Liver (tissue), 9 donors: Measurements from ENCODE around the gene COQ8A. TPM values are rescaled to one million over a fixed set of nuclear protein-coding genes. Genes with fewer than 3 reads are reported as not detected.
A peak's percentile ranks its signal among the peaks of the same experiment; 100 is the strongest.

Experiments used
- DNase-seq: peaks from one replicate; pipeline ENCODE4 v3.0.0-alpha.2; 2017; ENCODE audit warnings: low spot score
- H3K27ac ChIP-seq, 2 donors: one replicate each; pipeline ENCODE4 v1.7.0; 2013; ENCODE audit warnings: inconsistent platforms in 2 of 2, low read length in 2 of 2, control low read depth in 1 of 2, low read depth in 1 of 2, mild to moderate bottlenecking in 1 of 2
- H3K27me3 ChIP-seq, 4 donors: one replicate each; pipeline versions ENCODE4 v1.6.1 to v1.7.0; 2013; ENCODE audit warnings: low read length in 3 of 4, inconsistent platforms in 1 of 4, mild to moderate bottlenecking in 1 of 4, moderate library complexity in 1 of 4; ENCODE audit not compliant: control insufficient read depth in 4 of 4, insufficient read depth in 4 of 4
- H3K36me3 ChIP-seq, 4 donors: one replicate each; pipeline versions ENCODE4 v1.6.1 to v1.7.0; 2013; ENCODE audit warnings: low read length in 3 of 4, mild to moderate bottlenecking in 3 of 4, low read depth in 1 of 4, moderate library complexity in 1 of 4; ENCODE audit not compliant: control insufficient read depth in 4 of 4, insufficient read depth in 3 of 4
- H3K4me1 ChIP-seq, 4 donors: one replicate each; pipeline versions ENCODE4 v1.6.1 to v1.7.0; 2013; ENCODE audit warnings: low read length in 3 of 4, mild to moderate bottlenecking in 3 of 4, moderate library complexity in 1 of 4; ENCODE audit not compliant: control insufficient read depth in 4 of 4, insufficient read depth in 4 of 4
- H3K4me3 ChIP-seq, 3 donors: one replicate each; pipeline versions ENCODE4 v1.6.1 to v1.7.0; 2013; ENCODE audit warnings: low read length in 3 of 3, control low read depth in 1 of 3, low read depth in 1 of 3, mild to moderate bottlenecking in 1 of 3
- H3K9ac ChIP-seq, 2 donors: one replicate each; pipeline ENCODE4 v1.7.0; 2013; ENCODE audit warnings: low read length in 2 of 2, mild to moderate bottlenecking in 2 of 2, moderate library complexity in 2 of 2, control low read depth in 1 of 2, low read depth in 1 of 2
- H3K9me3 ChIP-seq, 4 donors: one replicate each; pipeline versions ENCODE4 v1.6.1 to v1.7.0; 2013; ENCODE audit warnings: low read length in 3 of 4; ENCODE audit not compliant: control insufficient read depth in 4 of 4
- EGR1 ChIP-seq, 2 donors: IDR thresholded peaks; 2 replicates each; pipeline ENCODE4 v1.6.1; 2016 to 2018; ENCODE audit warnings: antibody characterized with exemption in 2 of 2, low read depth in 2 of 2
- FOXA1 ChIP-seq: IDR thresholded peaks from 2 replicates; pipeline ENCODE4 v1.6.1; 2016; ENCODE audit warnings: antibody characterized with exemption
- FOXA2 ChIP-seq: IDR thresholded peaks from 2 replicates; pipeline ENCODE4 v1.6.1; 2016; ENCODE audit warnings: antibody characterized with exemption
- GABPA ChIP-seq, 2 donors: IDR thresholded peaks in 1 of 2; conservative IDR thresholded peaks in 1 of 2; 2 replicates each; pipeline ENCODE4 v1.6.1; 2016; ENCODE audit warnings: antibody characterized with exemption in 2 of 2, mild to moderate bottlenecking in 1 of 2, moderate library complexity in 1 of 2
- HNF4A ChIP-seq, 2 donors: conservative IDR thresholded peaks; 2 replicates each; pipeline ENCODE4 v1.6.1; 2016; ENCODE audit warnings: antibody characterized with exemption in 2 of 2, mild to moderate bottlenecking in 2 of 2
- HNF4G ChIP-seq: IDR thresholded peaks from 2 replicates; pipeline ENCODE4 v1.6.1; 2016; ENCODE audit warnings: antibody characterized with exemption
- JUND ChIP-seq, 2 donors: IDR thresholded peaks; 2 replicates each; pipeline ENCODE4 v1.6.1; 2016; ENCODE audit warnings: antibody characterized with exemption in 2 of 2
- NR2F2 ChIP-seq: IDR thresholded peaks from 2 replicates; pipeline ENCODE4 v1.6.1; 2016; ENCODE audit warnings: antibody characterized with exemption
- RAD21 ChIP-seq, 2 donors: IDR thresholded peaks; 2 replicates each; pipeline ENCODE4 v1.6.1; 2016; ENCODE audit warnings: antibody characterized with exemption in 2 of 2, mild to moderate bottlenecking in 2 of 2
- RXRA ChIP-seq, 2 donors: IDR thresholded peaks; 2 replicates each; pipeline ENCODE4 v1.6.1; 2017 to 2018; ENCODE audit warnings: antibody characterized with exemption in 2 of 2, mild to moderate bottlenecking in 1 of 2
- SP1 ChIP-seq: IDR thresholded peaks from 2 replicates; pipeline ENCODE4 v1.6.1; 2018; ENCODE audit warnings: antibody characterized with exemption, mild to moderate bottlenecking
- TAF1 ChIP-seq: conservative IDR thresholded peaks from 2 replicates; pipeline ENCODE4 v1.6.1; 2016; ENCODE audit warnings: antibody characterized with exemption, mild to moderate bottlenecking
- YY1 ChIP-seq: IDR thresholded peaks from 2 replicates; pipeline ENCODE4 v1.6.1; 2016; ENCODE audit warnings: antibody characterized with exemption, mild to moderate bottlenecking
- WGBS: extraction: QIAGEN DNeasy Blood & Tissue Kit; methylation state at CpG from one replicate; pipeline ENCODE4 v1.1.7; 2013; 5-methylcytosine and 5-hydroxymethylcytosine counted together
- polyA plus RNA-seq, 2 donors: library from polyadenylated mRNA; stranded (reverse) in 1 of 2; unstranded in 1 of 2; fragments of 200-250 nt in 1 of 2; fragments of >200 nt in 1 of 2; fragmentation: Nextera tagmentation in 1 of 2; extraction: Ambion mirVana in 1 of 2; gene quantifications; one replicate each; pipeline versions ENCODE4 v1.2.1 to v1.2.3, GENCODE V29; 2013 to 2015
- total RNA-seq, 2 donors: library from RNA; depleted of rRNA; stranded (reverse); fragments of >200 nt; gene quantifications; one replicate each; pipeline ENCODE4 v1.2.3, GENCODE V29; 2014
- TF ChIP-seq, protein P1 (sequence below): IDR thresholded peaks from 2 replicates; pipeline ENCODE4 v1.6.1; 2016; ENCODE audit warnings: antibody characterized with exemption
- TF ChIP-seq, protein P2 (sequence below): IDR thresholded peaks from 2 replicates; pipeline ENCODE4 v1.6.1; 2016; ENCODE audit warnings: antibody characterized with exemption, mild to moderate bottlenecking
- TF ChIP-seq, protein P3 (sequence below): IDR thresholded peaks from 2 replicates; pipeline ENCODE4 v1.6.1; 2016; ENCODE audit warnings: antibody characterized with exemption
- TF ChIP-seq, protein P4 (sequence below): fragments of 150-350 bp; IDR thresholded peaks from 2 replicates; pipeline ENCODE4 v1.5.1; 2017; ENCODE audit warnings: improper control_type of control experiment, low read depth, low read length; ENCODE audit not compliant: missing input control
- TF ChIP-seq, protein P5 (sequence below): IDR thresholded peaks from 2 replicates; pipeline ENCODE4 v1.6.1; 2016; ENCODE audit warnings: antibody characterized with exemption
- donor health status: healthy.
- donor health status: healthy.
- donor health status: healthy.
- donor health status: healthy.
- donor health status: healthy.

Gene COQ8A
- total and polyA plus RNA-seq, 4 donors: 24.4 to 60.0 (median 54.9) TPM

DNA sequence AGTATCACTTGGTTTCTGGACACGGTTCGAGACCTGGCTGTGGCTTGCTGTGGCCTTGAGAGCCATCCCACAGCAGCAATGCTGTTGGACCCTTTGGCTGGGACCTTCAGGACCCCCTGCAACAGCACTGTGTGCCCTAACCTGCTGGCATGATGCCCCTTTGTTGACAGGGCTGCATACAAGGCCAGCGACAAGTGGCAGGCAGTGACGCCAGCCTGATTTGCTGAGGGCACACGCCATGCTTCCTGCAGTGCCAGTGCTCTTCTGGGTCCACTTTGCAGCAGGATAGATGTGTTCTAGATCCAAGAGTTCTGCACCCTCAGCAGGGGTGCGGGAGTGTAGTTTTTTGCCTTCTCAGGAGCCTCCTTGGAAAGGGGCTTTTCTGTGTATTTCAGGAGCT is 32.8 kb downstream of the COQ8A start:
- Histone ChIP-seq H3K27me3 (no peaks in the 10 kb centered on the region), H3K9me3 (no peaks in the 10 kb centered on the region), H3K4me1 (peaks cover 23 to 46% (median 37%) of the 10 kb centered on the region in 4 donors), H3K4me3 (no peak overlapping the region), H3K27ac (peak overlapping the region; percentile 74 to 87), H3K9ac (no peak overlapping the region), H3K36me3 (peaks cover 0 to 9% (median 6%) of the 10 kb centered on the region in 4 donors)
- TF ChIP-seq FOXA2: no peak
- TF ChIP-seq, protein P1, sequence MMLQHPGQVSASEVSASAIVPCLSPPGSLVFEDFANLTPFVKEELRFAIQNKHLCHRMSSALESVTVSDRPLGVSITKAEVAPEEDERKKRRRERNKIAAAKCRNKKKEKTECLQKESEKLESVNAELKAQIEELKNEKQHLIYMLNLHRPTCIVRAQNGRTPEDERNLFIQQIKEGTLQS: no peak
- TF ChIP-seq SP1: no peak
- TF ChIP-seq NR2F2: no peak
- TF ChIP-seq HNF4G: no peak
- TF ChIP-seq, protein P2, sequence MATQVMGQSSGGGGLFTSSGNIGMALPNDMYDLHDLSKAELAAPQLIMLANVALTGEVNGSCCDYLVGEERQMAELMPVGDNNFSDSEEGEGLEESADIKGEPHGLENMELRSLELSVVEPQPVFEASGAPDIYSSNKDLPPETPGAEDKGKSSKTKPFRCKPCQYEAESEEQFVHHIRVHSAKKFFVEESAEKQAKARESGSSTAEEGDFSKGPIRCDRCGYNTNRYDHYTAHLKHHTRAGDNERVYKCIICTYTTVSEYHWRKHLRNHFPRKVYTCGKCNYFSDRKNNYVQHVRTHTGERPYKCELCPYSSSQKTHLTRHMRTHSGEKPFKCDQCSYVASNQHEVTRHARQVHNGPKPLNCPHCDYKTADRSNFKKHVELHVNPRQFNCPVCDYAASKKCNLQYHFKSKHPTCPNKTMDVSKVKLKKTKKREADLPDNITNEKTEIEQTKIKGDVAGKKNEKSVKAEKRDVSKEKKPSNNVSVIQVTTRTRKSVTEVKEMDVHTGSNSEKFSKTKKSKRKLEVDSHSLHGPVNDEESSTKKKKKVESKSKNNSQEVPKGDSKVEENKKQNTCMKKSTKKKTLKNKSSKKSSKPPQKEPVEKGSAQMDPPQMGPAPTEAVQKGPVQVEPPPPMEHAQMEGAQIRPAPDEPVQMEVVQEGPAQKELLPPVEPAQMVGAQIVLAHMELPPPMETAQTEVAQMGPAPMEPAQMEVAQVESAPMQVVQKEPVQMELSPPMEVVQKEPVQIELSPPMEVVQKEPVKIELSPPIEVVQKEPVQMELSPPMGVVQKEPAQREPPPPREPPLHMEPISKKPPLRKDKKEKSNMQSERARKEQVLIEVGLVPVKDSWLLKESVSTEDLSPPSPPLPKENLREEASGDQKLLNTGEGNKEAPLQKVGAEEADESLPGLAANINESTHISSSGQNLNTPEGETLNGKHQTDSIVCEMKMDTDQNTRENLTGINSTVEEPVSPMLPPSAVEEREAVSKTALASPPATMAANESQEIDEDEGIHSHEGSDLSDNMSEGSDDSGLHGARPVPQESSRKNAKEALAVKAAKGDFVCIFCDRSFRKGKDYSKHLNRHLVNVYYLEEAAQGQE: no peak
- TF ChIP-seq FOXA1: no peak
- TF ChIP-seq, protein P3, sequence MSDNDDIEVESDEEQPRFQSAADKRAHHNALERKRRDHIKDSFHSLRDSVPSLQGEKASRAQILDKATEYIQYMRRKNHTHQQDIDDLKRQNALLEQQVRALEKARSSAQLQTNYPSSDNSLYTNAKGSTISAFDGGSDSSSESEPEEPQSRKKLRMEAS: no peak
- TF ChIP-seq EGR1 (IDR thresholded peaks at IDR 0.05; ENCODE audit: low read depth in 2 of 2): no peak
- DNase-seq: no peak
- WGBS: 66% methylated on average over 6 of the region's 6 CpGs

DNA sequence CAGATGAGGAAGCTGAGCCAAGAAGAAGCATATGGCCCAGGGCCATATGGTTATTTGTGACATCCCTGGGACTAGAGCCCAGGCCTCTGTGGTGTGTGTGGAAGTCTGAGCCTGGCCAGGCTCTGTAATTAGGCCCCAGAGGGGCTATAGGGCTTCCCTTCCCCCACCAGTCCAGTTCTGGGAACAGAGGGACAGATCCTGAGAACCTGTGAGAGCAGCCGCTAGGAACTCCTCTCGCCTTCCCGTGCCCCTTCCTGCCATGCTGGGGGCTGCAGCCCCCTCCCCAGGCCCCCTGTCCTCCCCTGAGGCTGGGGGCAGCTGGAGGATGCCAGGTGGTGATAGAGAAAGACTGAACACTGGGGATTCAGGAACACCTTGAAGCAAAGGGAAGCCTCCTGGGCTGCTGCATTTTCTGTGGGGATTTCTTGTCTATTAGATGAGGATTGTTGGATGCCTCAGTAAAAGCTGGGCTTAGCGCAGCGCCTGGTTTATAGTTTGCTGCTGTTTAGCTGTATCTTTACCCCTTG is 33.3 kb downstream of the COQ8A start:
- Histone ChIP-seq H3K36me3 (peaks cover 0 to 10% (median 7%) of the 10 kb centered on the region in 4 donors), H3K9ac (no peak overlapping the region)

More for the DNA sequence above, 33.3 kb downstream of the COQ8A start:
- TF ChIP-seq NR2F2 (no peak), YY1 (no peak), HNF4A (conservative IDR thresholded peaks at IDR 0.05) (no peak), FOXA1 (no peak), EGR1 (IDR thresholded peaks at IDR 0.05; ENCODE audit: low read depth in 2 of 2) (no peak), RAD21 (IDR thresholded peaks at IDR 0.05) (no peak), HNF4G (no peak), FOXA2 (no peak), GABPA (IDR thresholded peaks at IDR 0.05 in 1 of 2, conservative IDR thresholded peaks at IDR 0.05 in 1 of 2) (no peak), RXRA (IDR thresholded peaks at IDR 0.05) (no peak), TAF1 (no peak), SP1 (no peak), JUND (IDR thresholded peaks at IDR 0.05) (no peak)
- TF ChIP-seq, protein P4, sequence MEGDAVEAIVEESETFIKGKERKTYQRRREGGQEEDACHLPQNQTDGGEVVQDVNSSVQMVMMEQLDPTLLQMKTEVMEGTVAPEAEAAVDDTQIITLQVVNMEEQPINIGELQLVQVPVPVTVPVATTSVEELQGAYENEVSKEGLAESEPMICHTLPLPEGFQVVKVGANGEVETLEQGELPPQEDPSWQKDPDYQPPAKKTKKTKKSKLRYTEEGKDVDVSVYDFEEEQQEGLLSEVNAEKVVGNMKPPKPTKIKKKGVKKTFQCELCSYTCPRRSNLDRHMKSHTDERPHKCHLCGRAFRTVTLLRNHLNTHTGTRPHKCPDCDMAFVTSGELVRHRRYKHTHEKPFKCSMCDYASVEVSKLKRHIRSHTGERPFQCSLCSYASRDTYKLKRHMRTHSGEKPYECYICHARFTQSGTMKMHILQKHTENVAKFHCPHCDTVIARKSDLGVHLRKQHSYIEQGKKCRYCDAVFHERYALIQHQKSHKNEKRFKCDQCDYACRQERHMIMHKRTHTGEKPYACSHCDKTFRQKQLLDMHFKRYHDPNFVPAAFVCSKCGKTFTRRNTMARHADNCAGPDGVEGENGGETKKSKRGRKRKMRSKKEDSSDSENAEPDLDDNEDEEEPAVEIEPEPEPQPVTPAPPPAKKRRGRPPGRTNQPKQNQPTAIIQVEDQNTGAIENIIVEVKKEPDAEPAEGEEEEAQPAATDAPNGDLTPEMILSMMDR: no peak
- TF ChIP-seq, protein P1: no peak
- TF ChIP-seq, protein P3: no peak
- TF ChIP-seq, protein P2: no peak
- TF ChIP-seq, protein P5, sequence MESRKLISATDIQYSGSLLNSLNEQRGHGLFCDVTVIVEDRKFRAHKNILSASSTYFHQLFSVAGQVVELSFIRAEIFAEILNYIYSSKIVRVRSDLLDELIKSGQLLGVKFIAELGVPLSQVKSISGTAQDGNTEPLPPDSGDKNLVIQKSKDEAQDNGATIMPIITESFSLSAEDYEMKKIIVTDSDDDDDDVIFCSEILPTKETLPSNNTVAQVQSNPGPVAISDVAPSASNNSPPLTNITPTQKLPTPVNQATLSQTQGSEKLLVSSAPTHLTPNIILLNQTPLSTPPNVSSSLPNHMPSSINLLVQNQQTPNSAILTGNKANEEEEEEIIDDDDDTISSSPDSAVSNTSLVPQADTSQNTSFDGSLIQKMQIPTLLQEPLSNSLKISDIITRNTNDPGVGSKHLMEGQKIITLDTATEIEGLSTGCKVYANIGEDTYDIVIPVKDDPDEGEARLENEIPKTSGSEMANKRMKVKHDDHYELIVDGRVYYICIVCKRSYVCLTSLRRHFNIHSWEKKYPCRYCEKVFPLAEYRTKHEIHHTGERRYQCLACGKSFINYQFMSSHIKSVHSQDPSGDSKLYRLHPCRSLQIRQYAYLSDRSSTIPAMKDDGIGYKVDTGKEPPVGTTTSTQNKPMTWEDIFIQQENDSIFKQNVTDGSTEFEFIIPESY: no peak
- no peak for DNase-seq
- Histone ChIP-seq H3K4me3 (no peak overlapping the region), H3K27ac (peak overlapping the region; percentile 74 to 87), H3K27me3 (no peaks in the 10 kb centered on the region), H3K4me1 (peaks cover 23 to 47% (median 37%) of the 10 kb centered on the region in 4 donors), H3K9me3 (no peaks in the 10 kb centered on the region)
- WGBS: 78% methylated on average over 5 of the region's 5 CpGs
